Activated T-helper 2 cell treated with anti-CD3 and anti-CD28 coated beads, Interferon-gamma antibody, Interleukin-2, Interleukin-4, amounts not matched to agents 10 μg/mL and 5 μg/mL and 100 μg/mL, durations not matched to agents 14 hours and 24 hours and 36 hours (primary cell): ENCODE results near the gene SLC29A3. TPM values are rescaled to one million over a fixed set of nuclear protein-coding genes. Genes with fewer than 3 reads are reported as not detected.

Experiments used
- DNase-seq: peaks from one replicate; pipeline ENCODE4 v3.0.0; 2021; ENCODE audit warnings: low spot score
- H3K27ac Mint-ChIP-seq: one replicate; pipeline ENCODE4 v1.8.0; 2021; ENCODE audit warnings: mixed read lengths
- H3K27me3 Mint-ChIP-seq: one replicate; pipeline ENCODE4 v1.8.0; 2021; ENCODE audit warnings: low read depth, mixed read lengths
- H3K36me3 Mint-ChIP-seq: one replicate; pipeline ENCODE4 v1.8.0; 2021; ENCODE audit warnings: low read depth, mixed read lengths
- H3K4me1 Mint-ChIP-seq: one replicate; pipeline ENCODE4 v1.8.0; 2021; ENCODE audit warnings: low read depth, mixed read lengths
- H3K4me3 Mint-ChIP-seq: one replicate; pipeline ENCODE4 v1.8.0; 2021; ENCODE audit warnings: low read depth, mild to moderate bottlenecking, moderate library complexity, mixed read lengths
- H3K9me3 Mint-ChIP-seq: one replicate; pipeline ENCODE4 v1.8.0; 2021; ENCODE audit warnings: mixed read lengths
- intact Hi-C: fragments of 100-400 bp; cut with micrococcal nuclease; formaldehyde crosslinking; loops from one replicate; pipeline ENCODE4 v1.15.1; 2023
- total RNA-seq: library from RNA; stranded (reverse); gene quantifications from 2 replicates; pipeline ENCODE4 v1.2.3, GENCODE V29; 2022

Gene SLC29A3
- total RNA-seq, 1 donor from 2014 or later = 7.2 TPM

DNA sequence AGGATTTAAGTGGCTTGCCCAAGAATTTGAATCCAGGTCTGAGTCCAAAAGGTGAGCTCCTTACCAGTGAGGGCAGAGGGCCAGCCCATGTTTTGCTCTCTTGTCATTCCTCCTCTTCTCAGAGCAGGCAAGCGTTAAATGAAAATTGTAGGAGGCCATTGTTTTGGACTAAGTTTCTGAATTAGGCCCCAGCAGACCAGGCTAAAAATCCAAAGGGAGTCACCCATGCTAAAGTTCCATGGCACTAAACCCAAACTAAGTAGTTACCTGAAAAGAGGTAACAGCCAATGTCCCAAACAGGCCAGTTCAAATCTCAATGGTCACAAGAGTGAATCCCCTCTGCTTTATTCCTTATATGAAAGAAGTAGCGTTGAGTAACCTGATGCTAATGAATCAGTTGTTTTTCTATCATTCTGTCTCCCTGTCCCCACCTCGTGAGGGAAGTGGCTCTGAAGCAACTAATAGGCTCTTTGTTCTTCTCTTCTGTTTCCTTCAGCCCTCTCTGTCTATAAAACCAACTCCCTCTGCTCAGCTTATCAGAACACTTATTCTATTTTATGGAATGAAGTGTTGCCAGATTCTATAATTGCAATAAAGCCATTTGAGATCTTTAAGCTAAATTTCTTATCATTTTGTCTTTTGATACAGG lies 60.2 kb downstream of the SLC29A3 start:
- Mint-ChIP-seq H3K9me3 (no peaks in the 10 kb centered on the region), H3K4me3 (no peak overlapping the region), H3K27me3 (peaks cover 2% of the 10 kb centered on the region), H3K36me3 (no peaks in the 10 kb centered on the region), H3K27ac (no peak overlapping the region), H3K4me1 (peaks cover 9% of the 10 kb centered on the region)
- intact Hi-C loops = no loop called here
- no peak for DNase-seq

DNA sequence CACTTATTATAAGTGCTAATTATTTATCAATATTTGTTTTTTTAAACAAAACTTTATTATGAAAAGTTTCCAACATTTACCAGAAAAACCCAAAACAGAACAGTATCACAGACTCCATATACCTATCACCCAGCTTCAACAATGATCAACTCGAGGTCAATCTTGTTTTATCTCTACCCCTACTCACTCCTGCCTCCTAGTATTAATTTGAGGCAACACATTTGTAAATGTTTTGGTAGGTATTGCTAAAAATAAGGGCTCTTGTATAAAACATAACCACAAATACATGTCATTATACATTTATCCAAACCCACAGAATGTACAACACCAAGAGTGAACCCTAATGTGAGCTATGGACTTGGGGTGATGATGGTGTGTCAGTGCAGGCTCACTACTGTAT lies 61.8 kb downstream of the SLC29A3 start:
- no peak for DNase-seq
- Mint-ChIP-seq H3K4me1 (peaks cover 7% of the 10 kb centered on the region), H3K27me3 (peaks cover 2% of the 10 kb centered on the region), H3K4me3 (no peak overlapping the region), H3K36me3 (no peaks in the 10 kb centered on the region), H3K27ac (no peak overlapping the region), H3K9me3 (no peaks in the 10 kb centered on the region)
- intact Hi-C loops = loop anchor here (5.0 to 10.0 kb wide), 2 partner anchors 326 to 434 kb away; no protein-coding TSS in a partner anchor

DNA sequence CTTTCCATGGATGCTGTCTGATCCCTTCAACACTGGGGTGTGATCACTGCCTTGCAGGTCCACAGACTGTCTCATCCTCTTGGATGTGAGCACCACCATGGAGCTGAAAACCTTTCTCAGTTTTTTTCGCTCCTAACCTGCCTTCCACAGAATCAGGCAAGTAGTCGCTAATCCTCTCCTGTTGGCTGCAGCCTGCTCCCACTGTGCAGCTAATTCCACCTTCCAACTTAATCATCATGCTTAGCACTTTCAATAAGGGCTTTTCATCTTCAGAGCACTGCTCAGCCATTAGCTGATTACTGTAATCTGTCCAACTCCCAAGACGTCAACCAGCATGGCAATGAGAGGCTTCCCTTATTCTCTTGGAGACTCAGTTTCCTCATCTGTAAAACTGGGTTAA lies 62.6 kb downstream of the SLC29A3 start:
- no peak overlapping the region for H3K4me3 Mint-ChIP-seq
- H3K4me1 Mint-ChIP-seq = peaks cover 3% of the 10 kb centered on the region
- no peaks in the 10 kb centered on the region for H3K36me3 Mint-ChIP-seq
- H3K9me3 Mint-ChIP-seq = no peaks in the 10 kb centered on the region
- peaks cover 8% of the 10 kb centered on the region for H3K27me3 Mint-ChIP-seq
- intact Hi-C loops = loop anchor here (5.0 to 10.0 kb wide), 2 partner anchors 326 to 433 kb away; no protein-coding TSS in a partner anchor
- DNase-seq = no peak
- H3K27ac Mint-ChIP-seq = no peak overlapping the region

DNA sequence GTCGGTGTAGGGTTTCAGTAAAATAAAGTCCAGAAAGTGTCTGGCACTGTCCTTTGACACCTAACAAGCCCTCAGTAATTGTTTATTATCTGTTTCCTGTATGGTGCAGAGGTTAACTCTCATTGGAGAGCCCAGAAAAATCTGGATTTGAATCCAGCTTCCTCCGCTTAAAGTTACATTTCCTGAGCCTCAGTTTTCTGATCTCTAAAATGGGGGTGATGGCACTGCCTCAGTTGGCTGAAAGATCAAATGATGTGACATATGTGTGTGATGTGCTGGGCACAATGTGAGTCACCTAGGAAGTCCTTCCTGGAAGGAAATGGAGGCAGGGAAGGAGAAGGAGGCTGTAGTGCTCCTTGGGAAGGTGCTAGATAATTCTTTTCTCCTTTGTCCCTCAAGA lies 63.0 kb downstream of the SLC29A3 start:
- no peaks in the 10 kb centered on the region for H3K36me3 Mint-ChIP-seq
- no peaks in the 10 kb centered on the region for H3K9me3 Mint-ChIP-seq
- DNase-seq = no peak
- no peak overlapping the region for H3K4me3 Mint-ChIP-seq
- no peak overlapping the region for H3K27ac Mint-ChIP-seq
- H3K4me1 Mint-ChIP-seq = peaks cover 3% of the 10 kb centered on the region
- H3K27me3 Mint-ChIP-seq = peaks cover 9% of the 10 kb centered on the region
- intact Hi-C loops = loop anchor here (5.0 to 10.0 kb wide), 2 partner anchors 325 to 433 kb away; no protein-coding TSS in a partner anchor

DNA sequence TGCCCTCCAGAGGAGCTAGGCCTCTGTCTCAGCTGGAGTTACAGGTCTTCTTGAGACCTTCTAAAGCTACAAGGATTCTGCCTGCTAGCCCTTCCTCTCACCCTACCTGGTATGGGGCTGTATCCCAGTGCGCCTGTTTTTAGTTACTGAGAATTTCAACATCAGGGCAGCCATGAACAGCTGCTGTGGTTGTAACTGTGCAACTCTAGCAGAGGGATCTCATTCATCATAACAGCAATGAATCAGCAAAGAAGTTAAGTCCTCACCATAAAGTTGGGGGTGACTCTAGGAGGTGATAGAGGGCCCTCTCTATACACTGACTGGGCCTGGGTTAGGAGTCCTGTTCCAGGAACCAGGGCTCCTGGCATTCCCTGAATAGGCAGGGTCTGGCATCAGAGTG lies 63.7 kb downstream of the SLC29A3 start:
- no peak for DNase-seq
- intact Hi-C loops = loop anchor here (5.0 to 10.0 kb wide), 2 partner anchors 325 to 432 kb away; no protein-coding TSS in a partner anchor
- Mint-ChIP-seq H3K9me3 (no peaks in the 10 kb centered on the region), H3K4me3 (no peak overlapping the region), H3K27ac (no peak overlapping the region), H3K4me1 (no peaks in the 10 kb centered on the region), H3K27me3 (peaks cover 10% of the 10 kb centered on the region), H3K36me3 (no peaks in the 10 kb centered on the region)

DNA sequence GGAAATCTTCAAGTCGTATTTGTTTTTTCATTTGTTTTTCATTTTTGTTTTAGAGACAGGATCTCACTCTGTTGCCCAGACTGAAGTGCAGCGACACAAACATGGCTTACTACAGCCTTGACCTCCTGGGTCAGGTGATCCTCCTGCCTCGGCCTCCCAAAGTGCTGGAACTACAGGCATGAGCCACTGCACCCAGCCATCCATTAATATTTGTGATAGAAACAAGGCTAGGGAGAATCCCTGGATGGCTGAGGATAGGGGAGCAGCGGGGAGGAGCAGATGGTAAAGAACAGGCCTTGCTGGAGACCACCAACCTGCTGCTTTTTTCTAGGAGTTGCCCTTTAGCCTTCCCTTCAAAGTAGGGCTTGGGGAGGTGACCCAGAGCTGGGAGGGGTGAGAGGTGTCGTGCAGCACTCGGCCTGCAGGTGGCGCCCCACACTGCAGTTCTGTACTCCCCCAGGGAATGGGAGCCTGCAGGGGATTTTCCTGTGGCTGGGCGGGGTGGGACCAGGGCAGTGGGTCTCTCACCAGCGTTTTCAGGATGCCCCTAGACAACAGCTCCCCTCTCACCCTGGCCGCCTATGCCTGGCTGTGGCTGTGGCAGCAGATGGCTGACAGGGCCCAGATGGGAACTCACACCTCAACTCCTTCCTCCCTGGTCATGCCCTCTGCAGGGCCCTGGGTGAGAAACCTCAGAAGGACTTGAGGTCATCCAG lies 65.1 kb downstream of the SLC29A3 start:
- intact Hi-C loops = loop anchor here (1.0 to 10.0 kb wide), 3 partner anchors 186 to 431 kb away; no protein-coding TSS in a partner anchor
- Mint-ChIP-seq H3K9me3 (no peaks in the 10 kb centered on the region), H3K27me3 (peaks cover 18% of the 10 kb centered on the region), H3K36me3 (no peaks in the 10 kb centered on the region), H3K4me1 (no peaks in the 10 kb centered on the region), H3K27ac (no peak overlapping the region), H3K4me3 (no peak overlapping the region)
- peak; percentile 64 for DNase-seq

DNA sequence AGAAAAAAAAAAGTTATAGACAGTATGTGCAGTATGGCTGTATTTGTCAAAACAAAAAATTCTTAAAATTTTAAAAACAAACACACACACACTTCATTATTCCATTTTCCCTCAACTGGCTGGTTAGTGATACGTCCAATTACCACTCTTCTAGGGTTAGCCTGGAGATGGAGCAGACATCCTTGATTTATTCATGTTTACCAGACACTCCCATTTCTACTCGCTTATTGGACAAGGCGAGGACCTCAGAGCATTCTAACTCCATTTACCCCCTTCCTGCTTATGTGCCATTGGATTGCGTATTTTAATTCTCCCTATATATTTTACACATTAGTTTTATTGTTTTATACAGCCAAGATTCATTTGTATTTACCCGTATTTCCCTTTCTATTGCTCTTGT lies 69.1 kb downstream of the SLC29A3 start:
- no peaks in the 10 kb centered on the region for H3K36me3 Mint-ChIP-seq
- H3K4me1 Mint-ChIP-seq = no peaks in the 10 kb centered on the region
- no peak overlapping the region for H3K4me3 Mint-ChIP-seq
- H3K27me3 Mint-ChIP-seq = peaks cover 31% of the 10 kb centered on the region
- H3K9me3 Mint-ChIP-seq = no peaks in the 10 kb centered on the region
- no peak overlapping the region for H3K27ac Mint-ChIP-seq
- no peak for DNase-seq
- intact Hi-C loops = loop anchor here (10.0 kb wide), 1 partner anchor 427 kb away; no protein-coding TSS in a partner anchor

DNA sequence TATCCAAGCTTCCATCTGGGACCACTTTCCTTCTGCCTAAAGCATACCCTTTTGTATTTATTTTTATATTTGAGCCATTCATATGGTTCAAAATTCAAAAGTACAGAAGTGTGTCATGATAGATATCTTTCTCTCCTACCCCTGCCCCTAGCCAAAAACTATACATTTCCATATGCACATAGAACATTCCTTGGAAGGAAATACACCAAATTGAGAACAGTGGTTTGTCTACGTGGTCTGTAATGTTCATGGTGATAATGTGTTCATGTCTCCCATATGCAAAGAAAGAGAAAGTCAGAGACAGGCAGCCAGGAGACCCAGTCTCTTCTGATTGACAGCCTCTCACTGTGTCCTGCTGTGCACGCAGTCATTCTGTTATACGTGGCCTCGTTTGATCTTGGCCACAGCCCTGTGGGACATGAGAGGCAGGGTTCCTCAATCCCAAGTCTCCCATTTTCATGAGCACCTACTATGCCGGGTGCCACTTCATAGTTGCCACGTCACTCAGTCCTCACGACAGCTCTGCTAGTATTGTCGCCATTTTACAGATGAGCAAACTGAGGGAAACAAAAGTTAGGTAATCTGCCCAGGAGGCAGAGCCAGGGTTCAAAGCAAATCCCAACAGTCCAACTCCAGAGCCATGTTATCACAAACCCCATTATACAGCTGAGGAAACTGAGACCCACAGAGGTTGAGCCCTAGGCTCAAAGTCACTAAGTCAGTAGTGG lies 69.7 kb downstream of the SLC29A3 start:
- DNase-seq = no peak
- Mint-ChIP-seq H3K4me1 (no peaks in the 10 kb centered on the region), H3K4me3 (no peak overlapping the region), H3K9me3 (no peaks in the 10 kb centered on the region), H3K36me3 (no peaks in the 10 kb centered on the region), H3K27me3 (peaks cover 35% of the 10 kb centered on the region), H3K27ac (no peak overlapping the region)
- intact Hi-C loops = loop anchor here (10.0 kb wide), 1 partner anchor 426 kb away; no protein-coding TSS in a partner anchor

DNA sequence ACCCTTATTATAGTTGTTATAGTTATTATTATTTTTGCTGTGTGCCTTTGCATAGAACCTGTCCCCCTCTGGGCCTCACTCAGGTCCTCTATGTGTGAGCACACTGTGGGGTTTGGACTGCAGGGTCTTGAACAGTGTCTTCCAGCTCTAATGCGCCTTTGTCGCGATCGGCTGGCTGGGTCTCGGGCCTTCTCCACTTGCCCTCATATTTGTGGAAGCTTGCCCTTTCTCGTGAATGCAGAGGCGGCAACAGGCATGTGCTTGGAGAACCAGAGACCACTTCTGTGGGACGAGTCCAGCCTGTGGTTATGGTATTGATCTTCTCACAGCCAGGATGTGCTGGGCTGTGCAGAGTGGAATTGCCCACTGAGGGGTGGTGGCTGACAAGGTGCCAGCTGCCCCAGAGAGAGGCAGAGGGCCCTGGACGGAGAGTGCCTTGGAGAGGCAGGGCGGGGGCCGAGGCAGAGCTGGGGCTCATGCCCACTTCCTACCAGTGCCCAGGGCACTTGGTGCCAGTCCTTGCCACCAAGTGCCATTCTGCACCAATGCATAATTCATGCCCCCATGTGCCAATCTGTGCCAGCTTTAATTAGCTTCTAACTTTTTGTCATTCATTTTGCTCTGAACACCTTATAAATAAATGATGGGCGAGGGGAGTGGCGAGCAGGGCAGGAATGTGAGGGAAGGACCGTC lies 70.9 kb downstream of the SLC29A3 start:
- intact Hi-C loops = loop anchor here (10.0 kb wide), 2 partner anchors 215 to 425 kb away; no protein-coding TSS in a partner anchor
- peaks cover 41% of the 10 kb centered on the region for H3K27me3 Mint-ChIP-seq
- no peak overlapping the region for H3K27ac Mint-ChIP-seq
- no peaks in the 10 kb centered on the region for H3K36me3 Mint-ChIP-seq
- no peak overlapping the region for H3K4me3 Mint-ChIP-seq
- H3K4me1 Mint-ChIP-seq = no peaks in the 10 kb centered on the region
- no peaks in the 10 kb centered on the region for H3K9me3 Mint-ChIP-seq
- no peak for DNase-seq

DNA sequence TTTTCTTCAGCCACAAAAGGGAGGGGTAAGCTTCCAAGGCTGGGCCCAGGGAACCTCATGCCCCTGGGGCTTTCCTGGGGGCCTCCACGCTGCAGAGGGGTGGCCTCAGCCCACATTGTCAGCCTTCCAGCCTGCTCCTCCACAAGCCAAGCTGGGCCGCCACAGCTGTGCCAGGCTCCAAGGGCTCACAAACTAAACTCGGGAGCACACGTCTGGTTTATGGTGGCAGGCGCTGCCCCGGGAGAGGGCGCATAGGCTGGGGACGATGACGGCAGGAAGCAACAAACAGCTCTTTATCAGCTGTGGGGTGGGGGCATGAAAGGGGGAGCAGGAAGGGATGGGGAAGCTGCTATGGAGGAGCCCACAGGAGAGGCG lies 71.4 kb downstream of the SLC29A3 start:
- intact Hi-C loops = loop anchor here (10.0 kb wide), 1 partner anchor 214 kb away; no protein-coding TSS in a partner anchor
- H3K4me3 Mint-ChIP-seq = no peak overlapping the region
- H3K27me3 Mint-ChIP-seq = peaks cover 46% of the 10 kb centered on the region
- no peaks in the 10 kb centered on the region for H3K9me3 Mint-ChIP-seq
- no peak for DNase-seq
- H3K4me1 Mint-ChIP-seq = no peaks in the 10 kb centered on the region
- H3K36me3 Mint-ChIP-seq = no peaks in the 10 kb centered on the region
- H3K27ac Mint-ChIP-seq = no peak overlapping the region

DNA sequence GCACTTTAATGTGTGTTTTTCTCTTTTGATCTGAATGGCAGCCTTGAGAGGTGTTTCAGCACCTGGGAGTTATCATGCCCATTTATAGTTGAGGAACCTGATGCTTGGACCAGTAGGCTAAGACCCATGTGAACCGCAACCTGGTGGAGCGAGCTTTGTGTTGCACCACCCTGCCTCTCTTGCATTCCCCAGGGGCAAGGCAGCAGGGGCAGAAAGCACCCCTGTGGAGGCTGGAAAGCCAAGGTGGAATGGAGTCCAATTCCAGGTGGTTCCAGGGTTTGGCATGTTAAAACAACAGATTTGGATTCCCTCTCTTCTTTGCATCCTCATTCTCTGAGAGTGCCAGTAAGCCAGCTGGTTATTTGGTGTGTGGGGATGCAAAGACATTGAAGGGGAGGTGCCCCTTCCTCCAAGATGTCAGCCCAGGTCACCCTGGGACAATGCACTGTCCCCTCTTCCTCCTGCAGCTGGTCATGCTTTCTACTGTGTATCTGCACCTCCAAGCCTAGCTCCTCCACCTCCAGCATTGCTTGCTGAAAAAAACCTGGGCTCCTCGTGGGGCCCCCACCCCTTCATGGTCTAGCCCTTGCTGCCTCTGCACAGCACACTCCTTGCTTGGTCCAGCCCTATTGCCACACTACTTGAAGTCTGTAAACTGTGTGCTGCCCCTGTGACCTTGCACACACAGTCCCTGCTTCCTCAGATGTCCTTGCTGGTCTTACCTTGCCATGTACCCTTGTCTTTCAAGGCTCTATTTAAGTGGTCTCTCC lies 72.0 kb downstream of the SLC29A3 start:
- Mint-ChIP-seq H3K4me3 (no peak overlapping the region), H3K36me3 (no peaks in the 10 kb centered on the region), H3K4me1 (no peaks in the 10 kb centered on the region), H3K27ac (no peak overlapping the region), H3K9me3 (no peaks in the 10 kb centered on the region), H3K27me3 (peaks cover 49% of the 10 kb centered on the region)
- no peak for DNase-seq
- intact Hi-C loops = loop anchor here (10.0 kb wide), 1 partner anchor 214 kb away; no protein-coding TSS in a partner anchor
